HuH-7.5 (cell line): ENCODE data around the gene FGF14.

Experiments used
- DNase-seq: peaks from one replicate; pipeline ENCODE4 v3.0.0; 2011; ENCODE audit warnings: low spot score

FGF14 gene

GRCh38 chr13:101718496-101718895, 683.4 kb downstream of the FGF14 start:
- no peak for DNase-seq

GRCh38 chr13:101717353-101717752, 684.5 kb downstream of the FGF14 start:
- DNase-seq, result no peak

DNA sequence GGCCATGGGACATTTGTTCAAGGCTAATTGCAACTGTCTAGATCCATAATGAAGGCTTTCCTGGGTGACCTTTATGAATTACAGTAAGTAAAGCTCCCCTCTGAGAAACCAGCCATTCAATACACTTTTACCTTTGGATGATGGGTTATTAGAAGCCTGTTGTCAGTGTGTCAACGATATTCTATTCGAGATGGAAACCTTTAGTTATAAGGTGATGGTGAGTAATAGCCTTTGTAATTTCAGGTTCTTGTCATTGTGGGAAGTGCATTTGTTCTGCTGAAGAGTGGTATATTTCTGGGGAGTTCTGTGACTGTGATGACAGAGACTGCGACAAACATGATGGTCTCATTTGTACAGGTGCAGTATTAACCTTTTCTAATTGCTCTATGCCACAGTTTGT, 687.7 kb downstream of the FGF14 start:
- no peak for DNase-seq

GRCh38 chr13:101712026-101712348, 689.9 kb downstream of the FGF14 start:
- DNase-seq, result no peak

- DNase-seq, result no peak
Measured at GRCh38 chr13:101711307-101712025, 690.4 kb downstream of the FGF14 start.

DNA sequence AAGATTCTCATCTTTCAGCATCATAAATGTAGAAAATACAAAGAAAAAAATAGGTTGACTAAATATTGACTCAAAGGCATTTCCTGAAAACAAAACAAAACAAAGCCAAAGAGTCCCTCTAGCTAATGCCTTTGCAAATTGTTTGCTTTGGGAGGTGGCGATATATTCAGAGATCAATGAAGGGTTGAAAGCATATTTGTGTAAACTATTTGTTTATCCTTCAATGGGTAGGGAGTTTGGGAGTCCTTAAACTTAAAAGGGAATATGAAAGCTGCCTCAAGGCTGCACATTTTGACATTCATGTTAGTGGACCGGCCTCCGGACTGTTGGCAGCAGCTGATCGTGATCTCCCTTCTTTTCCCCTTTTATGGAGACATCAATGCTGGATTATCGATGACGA, 691.9 kb downstream of the FGF14 start:
- no peak for DNase-seq

DNA sequence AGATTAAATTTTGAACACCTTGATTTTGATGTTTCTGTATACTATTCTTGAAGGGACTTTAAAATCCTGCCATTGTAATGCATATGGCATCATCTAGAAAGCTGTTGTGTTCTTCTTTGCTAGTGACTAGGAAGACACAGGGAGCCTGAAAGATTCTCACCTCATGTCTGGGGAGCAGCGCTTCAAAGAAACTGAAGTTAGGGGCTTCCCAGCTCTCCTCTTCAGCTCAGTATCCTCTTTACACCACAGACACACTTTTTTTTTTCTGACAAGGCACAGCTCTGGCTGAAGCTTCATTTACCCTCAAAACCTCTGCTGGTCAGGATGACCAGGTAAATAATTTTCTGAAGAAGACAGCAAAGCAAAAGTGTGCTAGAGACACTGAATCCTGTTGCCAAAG, 693.7 kb downstream of the FGF14 start:
- no peak for DNase-seq

- DNase-seq, result no peak
Measured at GRCh38 chr13:101707659-101708058, 694.2 kb downstream of the FGF14 start.

DNA sequence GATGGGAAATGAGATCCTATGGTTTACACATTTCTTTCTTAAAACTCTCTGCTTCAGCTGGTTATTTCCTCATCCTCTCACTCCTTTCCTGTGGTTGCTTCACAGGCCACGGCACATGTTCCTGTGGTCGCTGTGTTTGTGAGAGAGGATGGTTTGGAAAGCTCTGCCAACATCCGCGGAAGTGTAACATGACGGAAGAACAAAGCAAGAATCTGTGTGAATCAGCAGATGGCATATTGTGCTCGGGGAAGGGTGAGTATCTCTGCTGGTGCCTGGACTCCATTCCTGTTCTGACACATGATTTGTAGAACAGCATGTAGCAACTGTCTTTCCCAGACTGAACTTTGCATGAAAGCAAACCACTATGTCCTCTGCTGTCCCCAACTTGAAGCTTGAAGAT, 695.2 kb downstream of the FGF14 start:
- DNase-seq, result no peak

DNA sequence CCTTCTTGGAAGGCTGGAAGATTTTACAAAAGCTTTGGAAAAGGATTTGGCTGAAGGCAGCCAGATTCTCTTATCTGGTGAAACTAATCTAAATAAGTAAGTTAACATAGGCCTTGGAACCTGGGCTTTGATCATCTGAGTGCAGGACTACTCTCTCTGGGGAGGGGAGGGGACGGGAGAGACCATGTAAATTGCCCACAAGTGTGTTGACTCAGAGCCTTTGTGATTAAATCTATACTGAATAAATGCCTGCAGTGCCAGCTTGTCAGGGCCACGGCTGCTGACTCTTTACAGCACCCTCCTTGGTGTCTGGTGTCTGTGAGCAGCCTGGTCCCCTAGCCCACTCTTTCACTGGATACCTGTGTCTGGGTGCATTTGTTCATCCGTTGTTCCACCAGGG, 698.0 kb downstream of the FGF14 start:
- no peak for DNase-seq

DNA sequence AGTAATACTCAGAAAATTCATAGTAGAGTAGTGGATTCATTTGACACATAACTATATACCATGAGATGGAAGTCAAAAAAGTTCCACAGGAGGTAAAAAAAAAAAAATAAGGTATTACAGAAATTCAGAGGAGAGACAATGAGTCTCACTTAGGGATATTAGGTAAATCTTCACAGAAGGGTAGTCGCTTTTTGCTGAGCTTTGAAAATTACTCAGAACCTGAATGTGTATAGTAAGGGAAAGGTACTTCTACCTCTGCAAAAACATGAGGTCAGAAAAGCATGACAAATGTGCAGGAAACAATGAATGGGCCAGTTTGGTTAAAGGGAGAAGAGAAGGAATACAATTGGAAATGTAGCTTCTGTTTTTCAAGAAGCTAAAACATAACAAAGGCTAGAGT, 698.8 kb downstream of the FGF14 start:
- DNase-seq, result no peak

GRCh38 chr13:101700598-101700997, 701.2 kb downstream of the FGF14 start:
- DNase-seq, result no peak

DNA sequence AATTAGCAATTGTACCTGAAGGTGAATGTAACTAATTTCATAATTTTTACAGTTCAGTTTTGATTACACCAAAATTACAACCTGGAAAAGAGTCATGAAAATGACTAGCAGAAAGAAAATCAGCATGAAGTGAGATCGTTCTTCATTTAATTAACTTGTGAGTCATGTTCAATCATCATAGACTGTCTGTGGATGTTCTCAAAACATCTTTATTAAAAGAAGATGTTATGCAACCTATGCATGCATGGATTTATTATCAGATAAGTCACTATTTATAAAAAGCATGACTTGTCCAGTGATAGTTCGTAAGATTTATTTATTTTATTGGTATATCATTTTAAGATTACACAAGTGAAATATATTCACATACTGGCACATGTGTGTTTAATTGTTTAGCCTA, 703.4 kb downstream of the FGF14 start:
- DNase-seq, result no peak

- no peak for DNase-seq
Measured at GRCh38 chr13:101697745-101698144, 704.1 kb downstream of the FGF14 start.

DNA sequence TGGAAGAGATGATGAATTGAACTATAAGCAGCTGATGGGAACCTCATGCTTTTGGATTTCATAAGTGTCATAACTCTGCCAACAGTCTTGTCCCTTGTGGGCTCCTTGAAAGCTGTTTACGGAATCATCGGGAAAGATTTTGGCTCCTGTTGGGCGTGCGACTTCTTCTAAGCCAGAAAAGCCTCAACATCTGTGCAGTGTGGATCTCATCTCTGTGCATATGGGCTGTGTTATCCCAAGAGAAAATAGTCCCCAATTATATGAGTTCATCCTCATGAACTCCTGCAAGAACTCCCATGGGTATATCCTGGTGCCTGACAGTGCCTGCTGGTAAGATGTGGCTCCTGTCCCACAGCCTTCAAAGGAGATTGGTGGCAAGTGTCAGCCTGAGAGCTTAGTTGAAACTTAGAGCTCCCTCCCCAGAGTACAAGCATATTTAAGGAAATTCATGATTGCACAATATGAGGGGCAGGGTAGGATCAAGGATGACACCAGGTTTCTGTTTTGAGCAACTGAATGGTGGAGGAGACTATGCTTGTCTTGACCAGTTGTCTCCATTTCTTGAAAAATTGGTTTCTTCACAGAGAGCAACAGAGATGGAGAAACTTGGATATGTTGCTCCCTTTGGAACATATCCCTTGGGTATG, 705.9 kb downstream of the FGF14 start:
- no peak for DNase-seq

DNA sequence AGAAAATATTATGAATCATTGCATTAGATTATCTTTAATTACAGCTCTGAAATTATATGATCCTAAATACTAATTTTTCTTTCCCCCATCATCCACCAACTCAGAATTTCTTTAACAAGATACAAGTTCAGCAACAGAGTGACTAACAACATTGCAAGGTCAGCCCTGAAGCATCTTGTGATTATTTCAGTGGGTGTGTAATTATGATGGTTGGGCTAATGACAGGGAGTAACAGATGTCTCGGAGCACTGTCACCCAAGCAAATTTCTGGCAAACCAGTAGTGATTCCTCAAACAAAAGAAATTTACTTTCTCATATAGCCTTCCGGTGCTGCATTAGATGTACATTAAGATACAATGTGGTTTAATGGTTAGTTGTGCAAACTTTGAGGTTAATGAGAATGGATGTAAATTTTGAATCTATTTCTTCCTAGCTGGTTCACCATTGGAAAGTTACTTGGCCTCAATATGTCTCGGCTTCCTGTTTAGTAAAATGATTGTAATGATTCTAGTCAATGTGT, 710.4 kb downstream of the FGF14 start:
- no peak for DNase-seq

DNA sequence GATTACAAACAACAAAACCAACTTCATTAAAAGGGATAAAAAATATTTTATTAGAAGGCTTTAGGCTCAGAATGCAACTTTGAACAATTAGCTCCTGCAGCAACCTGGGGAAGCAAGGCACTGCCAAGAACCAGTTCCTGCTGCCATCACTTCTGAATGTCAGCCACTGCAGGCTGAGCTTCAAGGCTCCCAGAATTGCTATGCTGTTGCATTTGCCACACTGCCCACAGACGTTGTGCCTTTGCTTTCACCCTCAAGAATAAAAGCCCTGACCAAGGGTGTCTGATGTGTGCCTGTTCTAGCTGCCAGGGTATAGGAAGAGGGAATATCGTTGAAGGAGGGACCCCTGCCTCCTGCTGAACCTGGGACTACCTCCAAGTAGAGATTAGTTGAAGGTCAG, 711.0 kb downstream of the FGF14 start:
- DNase-seq, result no peak

DNA sequence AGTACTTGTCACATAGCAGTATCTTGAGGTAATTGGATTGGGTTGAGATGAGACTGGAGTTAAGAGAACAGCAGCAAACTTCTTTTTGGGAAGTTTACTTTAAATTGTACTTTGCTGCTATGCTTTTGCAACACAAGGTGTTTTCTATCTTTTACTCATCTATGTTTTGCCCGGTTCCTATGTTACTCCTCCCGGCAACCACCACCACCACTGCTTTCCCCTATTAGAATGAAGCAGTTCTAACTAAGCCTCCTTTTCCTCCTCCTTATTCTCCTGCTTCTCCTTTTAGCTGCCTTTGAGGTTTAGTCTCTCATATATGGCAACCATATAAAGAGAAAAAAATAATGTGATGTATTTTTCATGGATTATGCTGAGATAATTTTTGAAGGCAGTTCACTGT, 715.8 kb downstream of the FGF14 start:
- no peak for DNase-seq

DNA sequence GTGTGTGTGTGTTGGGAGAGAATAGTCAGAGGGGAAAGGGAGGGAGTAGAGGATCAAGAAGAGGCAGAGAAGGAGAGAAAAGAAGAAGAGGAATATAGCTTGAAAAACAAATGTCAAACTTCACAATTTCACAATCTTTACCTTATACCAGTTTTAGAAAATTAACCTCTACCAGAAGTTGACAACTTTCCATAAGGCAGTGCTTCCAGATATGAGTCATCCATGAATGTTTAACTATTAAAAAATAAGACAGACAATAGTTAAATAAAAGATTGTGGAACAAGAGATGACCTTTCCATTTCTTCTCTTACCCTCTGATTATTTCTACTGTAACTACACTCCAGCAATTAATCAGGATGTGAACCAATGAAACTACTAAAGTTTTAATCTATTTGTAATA, 720.0 kb downstream of the FGF14 start:
- DNase-seq, result no peak

GRCh38 chr13:101673360-101674105, 728.3 kb downstream of the FGF14 start:
- DNase-seq, result no peak

DNA sequence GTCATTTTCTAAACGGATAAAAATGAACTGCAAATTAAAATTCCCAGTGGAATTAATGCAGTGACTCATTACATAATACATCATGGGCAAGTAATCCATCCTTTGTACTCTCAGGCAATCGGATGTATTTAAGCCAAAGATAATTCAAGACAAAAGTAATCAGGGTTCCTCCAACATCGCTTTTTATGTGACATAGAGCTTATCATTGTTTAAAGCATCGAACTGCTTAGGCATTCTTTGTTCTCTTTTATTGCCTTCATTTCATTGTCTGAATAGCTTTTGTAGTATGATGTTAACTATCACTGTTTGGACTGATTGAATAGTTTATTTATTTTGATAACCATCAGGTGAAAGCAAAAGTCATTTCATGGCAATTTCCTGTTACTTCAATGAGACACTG, 740.0 kb downstream of the FGF14 start:
- DNase-seq, result no peak
